Hepatocyte (in vitro differentiated cells): ENCODE measurements around the gene CDKN2AIPNL.

ENCODE experiments used
- CTCF ChIP-seq: fragments of 200-600 bp; sonication (generic); IDR thresholded peaks from 2 replicates; pipeline ENCODE4 v1.5.1; 2016; ENCODE audit warnings: antibody characterized with exemption, mild to moderate bottlenecking; ENCODE audit not compliant: poor library complexity
- EZH2 ChIP-seq: fragments of 200-600 bp; sonication (generic); IDR thresholded peaks from 2 replicates; pipeline ENCODE4 v1.6.1; 2016; ENCODE audit warnings: antibody characterized with exemption, mild to moderate bottlenecking, borderline replicate concordance

- TF ChIP-seq CTCF, result no peak
- TF ChIP-seq EZH2, result no peak
These were observed 41.3 kb upstream of the CDKN2AIPNL start for GRCh38 chr5:134453016-134453415.
